Karpas-422 (cell line): ENCODE results near the gene SUPT6H. TPM values are rescaled to one million over a fixed set of nuclear protein-coding genes. Genes with fewer than 3 reads are reported as not detected.

Experiments
- DNase-seq: peaks from one replicate; pipeline ENCODE4 v3.0.0-alpha.2; 2015
- H2AFZ ChIP-seq: fragments of 200-600 bp; sonication (generic); 2 replicates; pipeline ENCODE4 v1.6.1; 2014; ENCODE audit warnings: antibody characterized with exemption, low read length, mixed read lengths
- H3K27ac ChIP-seq: fragments of 200-600 bp; sonication (generic); 2 replicates; pipeline ENCODE4 v1.5.1; 2014; ENCODE audit warnings: mild to moderate bottlenecking, low read length, moderate library complexity
- H3K27me3 ChIP-seq: fragments of 200-600 bp; sonication (generic); 2 replicates; pipeline ENCODE4 v1.6.1; 2014; ENCODE audit warnings: low read length, mixed read lengths
- H3K36me3 ChIP-seq: fragments of 200-600 bp; sonication (generic); 2 replicates; pipeline ENCODE4 v1.6.1; 2014; ENCODE audit warnings: low read length, mixed read lengths; ENCODE audit not compliant: insufficient read depth
- H3K4me1 ChIP-seq: fragments of 200-600 bp; sonication (generic); 2 replicates; pipeline ENCODE4 v1.6.1; 2014; ENCODE audit warnings: mild to moderate bottlenecking, low read length, mixed read lengths
- H3K4me2 ChIP-seq: fragments of 200-600 bp; sonication (generic); 2 replicates; pipeline ENCODE4 v1.6.1; 2014; ENCODE audit warnings: low read length, low read depth, mild to moderate bottlenecking; ENCODE audit not compliant: poor library complexity, severe bottlenecking
- H3K4me3 ChIP-seq: fragments of 200-600 bp; sonication (generic); 2 replicates; pipeline ENCODE4 v1.5.1; 2014; ENCODE audit warnings: mild to moderate bottlenecking, antibody characterized with exemption, low read length, mixed read lengths
- H3K79me2 ChIP-seq: fragments of 200-600 bp; sonication (generic); 2 replicates; pipeline ENCODE4 v1.6.1; 2014; ENCODE audit warnings: mild to moderate bottlenecking, low read length, mixed read lengths
- H3K9ac ChIP-seq: fragments of 200-600 bp; sonication (generic); 2 replicates; pipeline ENCODE4 v1.6.0; 2014; ENCODE audit warnings: low read length
- H3K9me2 ChIP-seq: fragments of 200-600 bp; sonication (generic), shearing (Covaris generic); replicated peaks from 2 replicates; pipeline ENCODE4 v1.6.0; 2014; ENCODE audit warnings: mild to moderate bottlenecking, low read length, moderate library complexity; ENCODE audit not compliant: insufficient read depth
- H3K9me3 ChIP-seq: fragments of 300-700, 200-600 bp; sonication (generic); 2 replicates; pipeline ENCODE4 v1.6.1; 2014; ENCODE audit warnings: low read length, mixed read lengths
- H4K20me1 ChIP-seq: fragments of 200-600 bp; sonication (generic); 2 replicates; pipeline ENCODE4 v1.6.1; 2014; ENCODE audit warnings: mild to moderate bottlenecking, antibody characterized with exemption, low read length, low read depth; ENCODE audit not compliant: insufficient read depth
- total RNA-seq: library from RNA; depleted of rRNA; stranded (reverse); fragments of >200 nt; shearing (Covaris generic); gene quantifications from 2 replicates; pipeline ENCODE4 v1.2.3, GENCODE V29; 2014; ENCODE audit warnings: low replicate concordance

SUPT6H gene
- total RNA-seq, 1 experiment from 2014 or later = 91.5 TPM

GRCh38 chr17:28712032-28712704, 50.2 kb downstream of the SUPT6H start:
- no peaks in the 10 kb centered on the region for H3K79me2 ChIP-seq
- no peaks in the 10 kb centered on the region for H3K9me3 ChIP-seq
- H3K9me2 ChIP-seq = no peaks in the 10 kb centered on the region
- H3K4me1 ChIP-seq = peaks cover 26% of the 10 kb centered on the region
- no peaks in the 10 kb centered on the region for H4K20me1 ChIP-seq
- no peaks in the 10 kb centered on the region for H3K27me3 ChIP-seq
- H3K27ac ChIP-seq = peak overlapping the region; percentile 83
- peak; percentile 90 for DNase-seq
- H3K4me3 ChIP-seq = peak overlapping the region; percentile 73
- H3K4me2 ChIP-seq = peak overlapping the region; percentile 97
- no peaks in the 10 kb centered on the region for H3K36me3 ChIP-seq
- H3K9ac ChIP-seq = peak overlapping the region; percentile 92
- peak overlapping the region; percentile 54 for H2AFZ ChIP-seq

GRCh38 chr17:28712705-28713415, 50.9 kb downstream of the SUPT6H start:
- no peak for DNase-seq
- Histone ChIP-seq H3K9ac (peak overlapping the region; percentile 92), H3K4me3 (no peak overlapping the region; the same call in 1 of the 2 replicates), H3K9me2 (no peaks in the 10 kb centered on the region), H3K4me1 (peaks cover 26% of the 10 kb centered on the region), H3K4me2 (peak overlapping the region; percentile 97), H3K27ac (no peak overlapping the region), H3K9me3 (no peaks in the 10 kb centered on the region), H3K27me3 (no peaks in the 10 kb centered on the region), H3K36me3 (no peaks in the 10 kb centered on the region), H2AFZ (peak overlapping the region; percentile 54), H3K79me2 (no peaks in the 10 kb centered on the region), H4K20me1 (no peaks in the 10 kb centered on the region)

GRCh38 chr17:28714281-28714680, 52.3 kb downstream of the SUPT6H start:
- no peaks in the 10 kb centered on the region for H4K20me1 ChIP-seq
- H3K4me3 ChIP-seq = no peak overlapping the region

GRCh38 chr17:28715217-28715616, 53.2 kb downstream of the SUPT6H start:
- Histone ChIP-seq H3K4me3 (no peak overlapping the region), H3K9me2 (no peaks in the 10 kb centered on the region), H4K20me1 (no peaks in the 10 kb centered on the region; the same call in 1 of the 2 replicates), H3K4me1 (peaks cover 26% of the 10 kb centered on the region), H3K4me2 (no peak overlapping the region), H2AFZ (no peak overlapping the region), H3K9me3 (no peaks in the 10 kb centered on the region), H3K36me3 (peaks cover 1% of the 10 kb centered on the region; the same call in 1 of the 2 replicates), H3K79me2 (peaks cover 4% of the 10 kb centered on the region), H3K27me3 (no peaks in the 10 kb centered on the region), H3K9ac (no peak overlapping the region), H3K27ac (no peak overlapping the region)
- no peak for DNase-seq

More at GRCh38 chr17:28714281-28714680, 52.3 kb downstream of the SUPT6H start:
- no peaks in the 10 kb centered on the region for H3K9me2 ChIP-seq
- no peak overlapping the region for H3K9ac ChIP-seq
- H3K79me2 ChIP-seq = no peaks in the 10 kb centered on the region
- no peaks in the 10 kb centered on the region for H3K9me3 ChIP-seq
- H2AFZ ChIP-seq = no peak overlapping the region
- H3K36me3 ChIP-seq = no peaks in the 10 kb centered on the region
- no peaks in the 10 kb centered on the region for H3K27me3 ChIP-seq
- peaks cover 30% of the 10 kb centered on the region for H3K4me1 ChIP-seq
- no peak for DNase-seq
- H3K4me2 ChIP-seq = no peak overlapping the region
- H3K27ac ChIP-seq = no peak overlapping the region

- Histone ChIP-seq H3K79me2 (peaks cover 21% of the 10 kb centered on the region), H3K9me3 (no peaks in the 10 kb centered on the region), H3K9ac (no peak overlapping the region), H3K9me2 (no peaks in the 10 kb centered on the region), H3K27ac (no peak overlapping the region), H2AFZ (no peak overlapping the region), H3K4me3 (no peak overlapping the region), H3K27me3 (no peaks in the 10 kb centered on the region), H4K20me1 (peaks cover 13% of the 10 kb centered on the region; the same call in 1 of the 2 replicates), H3K36me3 (peaks cover 16% of the 10 kb centered on the region), H3K4me1 (peaks cover 22% of the 10 kb centered on the region), H3K4me2 (no peak overlapping the region)
- DNase-seq = no peak
Observed at GRCh38 chr17:28716740-28717577, 55.0 kb downstream of the SUPT6H start.

GRCh38 chr17:28717578-28718332, 55.8 kb downstream of the SUPT6H start, which contains the start of gene RAB34:
Gene RAB34, minus strand, starts transcription at chr17:28717868. Its CDS starts 602 bp downstream, at chr17:28717266.
- H2AFZ ChIP-seq = no peak within 1 kb of the TSS
- H3K9ac ChIP-seq = no peak within 1 kb of the TSS
- H3K27ac ChIP-seq = no peak within 1 kb of the TSS
- DNase-seq = no peak
- no peaks in the 10 kb centered on the region for H3K9me3 ChIP-seq
- H3K79me2 ChIP-seq = peaks cover 28% of the 10 kb centered on the region
- H3K9me2 ChIP-seq = no peaks in the 10 kb centered on the region
- peak within 1 kb of the TSS; percentile 98 for H3K4me2 ChIP-seq
- no peaks in the 10 kb centered on the region for H3K27me3 ChIP-seq
- H3K4me3 ChIP-seq = no peak within 1 kb of the TSS
- H3K4me1 ChIP-seq = peaks cover 22% of the 10 kb centered on the region
- peaks cover 24% of the 10 kb centered on the region for H3K36me3 ChIP-seq
- H4K20me1 ChIP-seq = peaks cover 19% of the 10 kb centered on the region; the same call in 1 of the 2 replicates

- Histone ChIP-seq H3K9me3 (no peaks in the 10 kb centered on the region), H4K20me1 (peaks cover 27% of the 10 kb centered on the region; the same call in 1 of the 2 replicates), H3K9ac (no peak overlapping the region), H3K4me2 (peak overlapping the region; percentile 98), H3K4me1 (peaks cover 29% of the 10 kb centered on the region), H2AFZ (no peak overlapping the region), H3K9me2 (no peaks in the 10 kb centered on the region), H3K4me3 (no peak overlapping the region), H3K79me2 (peaks cover 28% of the 10 kb centered on the region), H3K36me3 (peaks cover 31% of the 10 kb centered on the region), H3K27ac (no peak overlapping the region), H3K27me3 (no peaks in the 10 kb centered on the region)
- DNase-seq = no peak
Observed at GRCh38 chr17:28718333-28719020, 56.5 kb downstream of the SUPT6H start.
